Measurements from ENCODE around the gene MAF.

Gene MAF

DNA sequence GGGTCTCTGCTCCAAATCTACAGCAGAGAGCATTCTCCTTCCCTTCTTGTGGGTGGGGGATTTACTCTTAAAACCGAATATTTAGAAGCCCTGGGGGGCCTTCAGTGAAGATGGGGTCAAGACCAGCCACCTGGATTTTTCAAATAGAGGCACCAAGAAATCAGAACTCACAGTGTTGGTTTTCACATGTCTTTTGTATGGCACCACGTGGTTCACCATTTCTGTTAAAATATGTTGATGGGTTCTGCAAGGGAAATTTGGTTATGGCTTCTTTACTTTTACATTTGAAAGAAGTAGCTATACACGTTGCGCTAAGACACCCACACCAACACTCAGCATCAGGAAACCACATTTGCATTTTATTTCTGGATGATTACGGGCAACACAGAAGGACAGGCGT lies 17.7 kb downstream of the MAF start:
- TF ChIP-seq, protein P1, sequence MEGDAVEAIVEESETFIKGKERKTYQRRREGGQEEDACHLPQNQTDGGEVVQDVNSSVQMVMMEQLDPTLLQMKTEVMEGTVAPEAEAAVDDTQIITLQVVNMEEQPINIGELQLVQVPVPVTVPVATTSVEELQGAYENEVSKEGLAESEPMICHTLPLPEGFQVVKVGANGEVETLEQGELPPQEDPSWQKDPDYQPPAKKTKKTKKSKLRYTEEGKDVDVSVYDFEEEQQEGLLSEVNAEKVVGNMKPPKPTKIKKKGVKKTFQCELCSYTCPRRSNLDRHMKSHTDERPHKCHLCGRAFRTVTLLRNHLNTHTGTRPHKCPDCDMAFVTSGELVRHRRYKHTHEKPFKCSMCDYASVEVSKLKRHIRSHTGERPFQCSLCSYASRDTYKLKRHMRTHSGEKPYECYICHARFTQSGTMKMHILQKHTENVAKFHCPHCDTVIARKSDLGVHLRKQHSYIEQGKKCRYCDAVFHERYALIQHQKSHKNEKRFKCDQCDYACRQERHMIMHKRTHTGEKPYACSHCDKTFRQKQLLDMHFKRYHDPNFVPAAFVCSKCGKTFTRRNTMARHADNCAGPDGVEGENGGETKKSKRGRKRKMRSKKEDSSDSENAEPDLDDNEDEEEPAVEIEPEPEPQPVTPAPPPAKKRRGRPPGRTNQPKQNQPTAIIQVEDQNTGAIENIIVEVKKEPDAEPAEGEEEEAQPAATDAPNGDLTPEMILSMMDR (IDR thresholded peaks at IDR 0.05; ENCODE audit: borderline replicate concordance, insufficient read depth, low read depth, low read length) = no peak
- no peak overlapping the region for H3K4me3 ChIP-seq (ENCODE audit: low read depth, low read length)

DNA sequence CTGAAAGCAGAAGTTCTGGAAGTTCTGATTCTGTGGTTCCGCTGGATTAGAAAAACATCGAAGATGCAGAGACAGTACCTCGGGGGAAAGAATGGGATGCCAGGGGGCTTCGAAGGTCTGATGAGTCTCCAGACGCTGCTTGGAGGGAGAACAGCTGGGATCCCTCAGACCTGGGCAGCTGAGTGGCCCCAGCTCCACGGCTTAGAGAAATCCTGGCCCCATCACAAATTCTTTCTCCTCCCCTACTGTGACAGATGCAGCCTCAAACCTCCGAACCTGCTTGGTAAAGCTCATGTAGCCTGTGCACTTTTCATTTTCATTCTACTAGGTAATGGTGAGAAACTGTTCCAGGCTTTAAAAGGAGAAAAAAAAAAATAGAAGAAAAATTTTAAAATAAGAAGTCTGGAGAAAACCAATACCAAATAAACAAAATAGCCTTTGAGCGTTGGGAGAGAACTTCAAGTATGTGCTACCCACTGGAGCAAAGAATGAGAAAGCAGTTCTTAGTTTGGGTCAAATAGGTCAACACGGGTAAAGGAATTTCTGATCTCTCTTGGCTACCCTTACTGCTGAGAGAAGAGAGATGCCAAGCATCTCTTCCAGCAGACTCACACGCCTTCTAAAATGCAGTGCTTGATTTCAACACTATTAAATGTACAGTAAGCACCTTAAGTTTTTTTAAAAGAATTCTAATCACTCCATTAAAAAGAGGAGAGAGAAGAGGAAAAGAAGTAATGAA lies 19.9 kb downstream of the MAF start:
- TF ChIP-seq, protein P1 (IDR thresholded peaks at IDR 0.05; ENCODE audit: borderline replicate concordance, insufficient read depth, low read depth, low read length) = no peak
- H3K4me3 ChIP-seq (ENCODE audit: low read depth, low read length) = no peak overlapping the region

DNA sequence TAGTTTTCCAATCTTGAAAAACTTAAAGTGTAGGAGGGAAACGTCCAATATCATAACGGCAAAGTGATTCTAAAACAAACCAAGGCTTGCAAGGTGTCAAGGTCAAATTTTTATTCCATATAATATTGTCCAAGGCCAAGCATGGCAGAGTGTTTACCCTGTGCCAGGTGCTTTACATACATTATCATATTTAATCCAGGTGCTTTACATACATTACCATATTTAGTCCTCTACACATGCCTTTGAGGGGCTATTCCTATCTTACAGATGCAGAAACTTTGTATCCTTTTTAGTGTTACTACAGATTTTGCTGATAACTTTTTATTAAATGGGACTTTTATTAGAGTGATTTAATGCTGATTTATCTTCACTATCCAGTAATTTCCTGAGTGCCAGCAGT lies 23.9 kb downstream of the MAF start:
- H3K4me3 ChIP-seq (ENCODE audit: low read depth, low read length) = no peak overlapping the region
- TF ChIP-seq, protein P1 (IDR thresholded peaks at IDR 0.05; ENCODE audit: borderline replicate concordance, insufficient read depth, low read depth, low read length) = no peak

- no peak overlapping the region for H3K4me3 ChIP-seq (ENCODE audit: low read depth, low read length)
- TF ChIP-seq, protein P1 (IDR thresholded peaks at IDR 0.05; ENCODE audit: borderline replicate concordance, insufficient read depth, low read depth, low read length) = no peak
Observed at GRCh38 chr16:79573884-79574283, 26.7 kb downstream of the MAF start.

DNA sequence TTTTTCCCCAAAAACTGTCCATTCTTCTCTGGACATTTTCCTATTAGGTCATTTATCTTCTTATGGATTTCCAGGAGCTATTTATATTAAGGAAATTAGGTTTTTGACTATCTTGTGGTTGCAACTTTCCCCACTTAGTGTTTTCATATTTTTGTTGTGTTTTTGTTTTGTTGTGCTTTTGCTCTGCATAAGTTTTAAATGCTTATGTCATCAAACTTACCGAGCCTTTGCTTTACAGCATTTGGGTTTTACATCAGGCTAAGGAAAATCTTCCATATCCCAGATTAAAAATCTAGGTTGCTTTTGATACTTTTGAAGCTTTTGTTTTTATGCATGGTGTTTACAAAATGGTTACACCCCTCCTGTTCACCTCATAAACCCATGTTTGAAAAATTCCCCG lies 27.5 kb downstream of the MAF start:
- no peak overlapping the region for H3K4me3 ChIP-seq (ENCODE audit: low read depth, low read length)
- TF ChIP-seq, protein P1 (IDR thresholded peaks at IDR 0.05; ENCODE audit: borderline replicate concordance, insufficient read depth, low read depth, low read length) = no peak

DNA sequence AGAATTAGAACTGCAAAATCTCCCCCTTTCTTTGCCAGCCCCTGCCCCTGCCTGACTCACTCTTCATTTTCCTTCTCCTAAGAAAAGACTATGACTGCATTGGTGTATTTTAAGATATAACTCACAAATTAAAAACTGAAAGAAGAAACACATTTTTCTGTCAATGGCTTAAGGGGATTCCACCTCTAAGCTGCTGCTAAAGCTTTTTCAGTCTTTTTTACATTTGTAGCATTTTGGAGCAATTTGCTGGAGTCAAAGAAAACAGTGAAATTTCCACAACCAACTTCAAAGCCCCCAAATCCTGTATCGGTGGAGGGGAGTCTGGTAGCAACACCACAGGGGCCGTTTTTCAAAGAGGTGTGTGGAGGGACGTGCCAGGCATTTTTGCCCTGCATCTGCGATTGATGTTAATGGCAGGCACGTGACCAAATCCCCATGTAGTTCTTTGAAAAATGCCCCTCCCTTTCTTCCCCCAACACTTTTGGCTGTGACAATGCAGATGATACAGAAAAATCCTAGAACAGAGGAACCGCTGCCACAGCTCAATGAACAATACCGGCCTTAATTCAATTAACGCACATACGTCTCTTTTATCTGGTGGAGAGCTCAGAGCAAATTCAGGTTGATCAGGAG lies 28.5 kb downstream of the MAF start:
- TF ChIP-seq, protein P1 (IDR thresholded peaks at IDR 0.05; ENCODE audit: borderline replicate concordance, insufficient read depth, low read depth, low read length) = no peak
- H3K4me3 ChIP-seq (ENCODE audit: low read depth, low read length) = no peak overlapping the region
